Ureter (tissue), 1 donor: ENCODE results near the gene CNOT8. TPM values are rescaled to one million over a fixed set of nuclear protein-coding genes. Genes with fewer than 3 reads are reported as not detected.
"Not testable (repeated sequence)": the region's sequence is repeated elsewhere in the genome, so short reads cannot be mapped to it uniquely, and the experiment has no call there.

Experiments used
- DNase-seq: peaks from one replicate; pipeline ENCODE4 v3.0.0-alpha.2; 2020; ENCODE audit warnings: low spot score
- total RNA-seq: library from RNA; stranded (reverse); gene quantifications from one replicate; pipeline ENCODE4 v1.2.4, GENCODE V29; 2023
- donor health status: DM: yes; HTN: yes; CAD: no.

CNOT8 gene
- total RNA-seq, 1 donor from 2014 or later, result 39.2 TPM

DNA sequence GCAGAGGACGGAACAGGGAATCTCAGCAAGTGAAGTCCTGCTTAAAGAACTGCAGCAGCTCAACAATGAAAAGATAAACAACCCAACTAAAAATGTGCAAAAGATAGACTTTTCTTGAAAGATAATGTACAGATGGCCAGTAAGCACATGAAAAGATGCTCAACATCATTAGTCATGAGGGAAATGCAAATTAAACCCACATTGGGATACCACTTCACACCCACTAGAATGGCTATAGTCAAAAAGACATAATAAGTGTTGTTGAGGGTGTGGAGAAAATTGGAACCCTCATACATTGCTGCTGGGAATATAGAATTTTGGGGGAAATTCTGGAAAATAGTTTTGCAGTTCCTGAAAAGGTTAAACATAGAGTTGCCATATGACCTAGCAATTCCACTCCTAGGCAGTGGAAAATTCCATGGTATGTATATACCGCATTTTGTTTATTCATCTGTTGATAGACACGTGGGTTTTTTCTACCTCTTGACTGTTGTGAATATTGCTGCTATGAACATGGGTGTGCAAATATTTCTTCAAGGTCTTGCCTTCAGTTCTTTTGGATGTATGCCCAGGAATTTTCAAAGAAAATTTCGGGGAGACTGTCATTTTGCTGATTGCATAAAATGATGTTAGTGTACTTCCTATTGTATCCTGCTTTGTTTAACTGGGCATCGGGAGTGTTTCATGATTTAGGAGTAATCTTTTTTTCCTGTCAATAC is 7.2 kb downstream of the CNOT8 start:
- no peak for DNase-seq

DNA sequence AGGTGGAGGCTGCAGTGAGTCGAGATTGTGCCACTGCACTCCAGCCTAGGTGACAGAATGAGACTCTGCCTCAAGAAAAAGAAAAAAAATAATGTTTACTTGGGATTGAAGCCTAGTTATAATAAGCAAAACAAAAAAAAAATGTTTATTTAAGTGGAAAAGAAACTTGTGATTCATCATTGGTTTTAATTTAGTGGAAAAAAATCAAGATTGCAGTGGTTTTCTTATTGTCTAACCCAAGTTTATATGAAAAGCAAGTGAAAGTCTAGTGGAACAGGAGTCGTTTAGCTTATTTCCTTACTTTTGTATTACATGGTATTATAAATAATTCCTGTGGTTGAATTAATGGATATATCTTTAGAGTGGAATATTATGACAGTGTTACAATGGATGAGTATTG is 8.4 kb downstream of the CNOT8 start:
- no peak for DNase-seq

DNA sequence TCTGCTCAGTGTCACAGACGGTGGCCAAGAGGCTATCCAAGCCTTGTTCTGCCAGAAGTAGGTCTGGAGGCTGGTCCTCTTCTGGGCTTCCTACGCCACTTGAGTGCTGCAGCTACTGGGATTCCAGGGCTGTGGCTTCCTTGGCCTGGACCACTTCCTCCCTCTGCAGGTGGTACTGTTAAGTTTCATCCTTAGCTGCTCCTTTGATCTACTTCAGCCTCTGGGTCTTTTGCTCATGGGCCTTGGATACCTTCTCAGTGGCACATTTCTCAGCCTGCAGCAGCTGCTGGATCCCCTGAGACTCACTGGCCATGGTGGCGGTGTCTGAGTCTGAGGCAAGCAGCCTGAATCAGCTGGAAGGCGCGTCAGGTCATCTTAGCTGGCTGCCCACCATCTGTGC is 10.3 kb downstream of the CNOT8 start:
- DNase-seq, result no peak

DNA sequence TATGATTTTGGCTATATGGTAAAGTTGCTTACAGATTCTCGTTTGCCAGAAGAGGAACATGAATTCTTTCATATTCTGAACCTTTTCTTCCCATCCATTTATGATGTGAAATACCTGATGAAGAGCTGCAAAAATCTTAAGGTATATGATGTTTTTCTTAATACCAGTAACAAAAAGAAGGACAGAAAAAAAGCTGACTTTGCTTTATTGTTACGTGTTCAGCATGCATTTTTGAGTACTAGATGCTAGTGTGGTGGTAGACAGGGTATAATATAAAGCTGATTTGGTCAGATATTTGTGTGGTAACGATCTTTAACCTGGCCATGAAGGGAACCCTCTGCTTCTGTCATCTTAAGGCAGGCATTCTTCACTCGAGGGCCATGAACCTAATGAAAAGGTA is 13.3 kb downstream of the CNOT8 start:
- DNase-seq, result no peak

DNA sequence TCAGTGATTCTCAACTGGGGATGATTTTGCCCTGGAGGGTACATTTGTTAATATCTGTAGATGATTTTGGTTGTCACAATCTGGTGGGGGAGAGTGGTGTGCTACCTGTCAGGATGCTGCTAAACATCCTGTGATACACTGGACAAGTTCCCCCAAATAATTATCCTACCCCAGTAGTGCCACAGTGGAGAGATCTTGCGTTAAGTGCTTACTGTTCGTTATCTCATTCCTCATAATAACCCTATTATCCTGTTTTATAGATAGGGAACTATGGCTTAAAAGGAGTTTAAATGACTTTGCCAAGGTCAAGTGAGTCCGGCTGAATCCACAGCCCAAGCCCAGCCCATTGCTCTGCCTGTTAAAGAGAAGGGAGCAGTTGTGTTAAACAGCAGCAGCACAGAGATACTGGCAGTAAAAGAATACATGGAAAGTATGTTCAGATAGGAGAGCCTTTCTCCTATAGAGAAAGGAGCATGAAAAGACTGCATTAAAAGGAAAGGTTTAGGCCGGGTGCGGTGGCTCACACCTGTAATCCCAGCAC is 15.4 kb downstream of the CNOT8 start:
- no peak for DNase-seq

DNA sequence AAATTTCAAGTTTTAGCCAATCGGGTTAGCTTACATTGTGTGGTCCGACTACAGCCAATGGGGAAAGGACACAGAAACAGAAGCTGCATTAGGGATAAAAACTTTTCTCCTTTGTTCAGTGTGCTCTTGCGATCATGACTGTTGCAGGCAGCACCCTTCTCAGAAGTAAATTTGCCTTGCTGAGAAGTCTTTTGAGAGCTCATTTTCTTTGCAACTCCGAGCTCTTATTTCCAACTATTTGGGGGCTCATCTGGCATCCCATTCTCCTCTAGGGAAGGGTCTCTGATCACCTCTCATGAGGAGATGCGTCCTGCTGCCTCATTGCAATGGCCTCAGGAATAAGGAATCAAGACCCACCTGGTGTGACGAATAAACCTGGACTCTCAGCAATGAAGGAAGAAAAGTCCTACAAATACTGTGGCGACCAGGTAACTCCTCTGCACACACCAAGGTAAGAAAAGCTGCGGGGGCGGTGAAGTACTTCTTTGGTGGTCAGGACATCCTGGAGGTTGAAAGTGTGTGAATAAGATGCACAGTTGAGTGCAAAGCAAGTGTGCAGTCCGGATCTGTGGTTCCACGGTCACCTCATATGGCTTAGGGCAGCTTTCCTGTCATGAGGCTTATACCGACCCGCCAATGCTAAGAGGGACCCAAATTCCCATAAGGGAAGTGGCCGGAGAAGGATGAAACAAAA is 20.4 kb downstream of the CNOT8 start:
- DNase-seq, result no peak

DNA sequence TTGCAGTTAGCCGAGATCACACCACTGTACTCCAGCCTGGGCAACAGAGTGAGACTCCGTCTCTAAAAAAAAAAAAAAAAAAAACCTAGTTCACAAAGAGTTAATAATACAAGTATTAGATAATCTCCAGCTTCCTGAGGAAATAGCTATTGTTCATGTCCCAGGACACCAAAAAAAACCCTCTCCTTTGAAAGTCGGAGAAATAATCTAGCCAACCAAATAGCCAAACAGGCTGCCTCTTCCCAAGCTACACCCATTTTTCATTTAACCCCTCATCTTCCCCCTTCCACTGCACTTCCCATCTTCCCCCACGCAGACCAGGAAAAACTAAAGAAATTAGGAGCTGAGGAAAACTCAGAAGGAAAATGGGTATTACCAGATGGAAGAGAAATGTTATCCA is 23.6 kb downstream of the CNOT8 start:
- no peak for DNase-seq

DNA sequence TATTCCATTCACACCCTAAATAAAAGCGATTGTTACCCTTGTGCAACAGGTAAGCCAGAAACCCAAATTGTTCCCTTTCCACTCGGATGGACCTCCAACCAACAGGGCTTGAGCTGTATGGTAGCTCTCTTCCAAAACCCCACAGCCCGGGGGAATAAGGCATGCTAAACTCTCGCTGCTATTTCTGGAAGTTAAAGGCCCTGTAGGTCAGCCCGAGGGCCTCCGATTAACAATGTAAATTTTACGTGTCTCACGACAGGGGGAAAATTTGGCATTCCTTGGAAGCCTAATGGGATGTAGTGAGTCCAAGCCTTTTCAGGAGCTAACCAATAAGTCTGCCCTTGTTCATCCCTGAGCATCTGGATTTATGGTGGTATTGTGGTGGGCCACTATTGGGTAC is 26.0 kb downstream of the CNOT8 start:
- no peak for DNase-seq

DNA sequence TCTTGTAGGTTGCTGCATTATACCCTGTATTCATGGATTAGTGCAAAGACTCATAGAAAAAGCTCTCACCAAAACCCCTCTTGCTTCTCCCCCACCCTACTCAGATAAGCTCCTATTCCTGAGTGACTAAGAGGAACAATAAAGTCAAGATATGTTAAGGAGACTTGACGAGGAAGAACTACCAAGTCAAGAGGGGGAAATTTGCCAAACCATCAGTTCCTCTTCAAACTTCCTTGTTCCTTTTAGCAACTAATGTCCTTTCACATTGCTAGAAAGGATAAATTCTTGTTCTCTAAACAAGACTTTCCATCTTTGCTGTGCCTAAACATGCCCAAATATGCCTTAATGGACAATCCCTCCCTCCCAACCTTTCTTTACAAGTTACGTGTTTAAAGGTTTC is 27.0 kb downstream of the CNOT8 start:
- no peak for DNase-seq

DNA sequence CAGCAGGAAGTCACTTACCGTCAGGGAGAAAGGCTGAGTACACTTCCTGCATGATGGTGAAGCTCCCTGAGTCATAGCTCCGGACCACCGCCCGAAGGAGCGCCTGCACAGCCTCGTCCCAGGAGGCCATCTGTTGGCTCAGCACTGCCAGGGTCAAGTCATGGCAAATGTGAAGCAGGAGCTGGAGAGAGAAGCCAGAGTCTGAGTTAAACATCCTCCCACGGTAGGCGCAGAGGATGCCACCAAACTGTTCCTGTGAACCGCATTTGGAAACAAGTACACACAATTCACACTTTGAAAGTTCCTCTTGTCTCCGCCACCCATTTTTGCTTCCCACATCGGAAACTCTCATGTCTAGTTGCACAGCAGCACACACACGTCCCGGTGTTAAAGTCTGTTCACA is 33.9 kb downstream of the CNOT8 start:
- no peak for DNase-seq

DNA sequence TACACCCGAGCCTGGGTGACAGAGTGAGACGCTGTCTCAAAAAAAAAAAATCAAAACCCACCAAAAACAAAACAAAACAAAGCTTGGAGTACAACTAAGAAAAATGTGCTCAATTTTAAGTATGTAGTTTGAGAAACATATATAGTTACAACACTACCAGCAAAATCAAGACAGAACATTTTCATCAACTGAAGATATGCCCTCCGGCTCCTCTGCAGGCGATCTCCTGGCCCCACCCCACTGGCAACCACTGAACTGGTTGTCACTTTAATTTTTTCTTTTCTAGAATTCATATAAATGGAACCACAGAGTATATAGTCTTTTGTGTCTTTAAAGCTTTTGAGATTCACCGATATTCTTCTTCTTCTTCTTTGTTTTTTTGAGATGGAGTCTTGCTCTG is 35.0 kb downstream of the CNOT8 start:
- DNase-seq, result no peak

DNA sequence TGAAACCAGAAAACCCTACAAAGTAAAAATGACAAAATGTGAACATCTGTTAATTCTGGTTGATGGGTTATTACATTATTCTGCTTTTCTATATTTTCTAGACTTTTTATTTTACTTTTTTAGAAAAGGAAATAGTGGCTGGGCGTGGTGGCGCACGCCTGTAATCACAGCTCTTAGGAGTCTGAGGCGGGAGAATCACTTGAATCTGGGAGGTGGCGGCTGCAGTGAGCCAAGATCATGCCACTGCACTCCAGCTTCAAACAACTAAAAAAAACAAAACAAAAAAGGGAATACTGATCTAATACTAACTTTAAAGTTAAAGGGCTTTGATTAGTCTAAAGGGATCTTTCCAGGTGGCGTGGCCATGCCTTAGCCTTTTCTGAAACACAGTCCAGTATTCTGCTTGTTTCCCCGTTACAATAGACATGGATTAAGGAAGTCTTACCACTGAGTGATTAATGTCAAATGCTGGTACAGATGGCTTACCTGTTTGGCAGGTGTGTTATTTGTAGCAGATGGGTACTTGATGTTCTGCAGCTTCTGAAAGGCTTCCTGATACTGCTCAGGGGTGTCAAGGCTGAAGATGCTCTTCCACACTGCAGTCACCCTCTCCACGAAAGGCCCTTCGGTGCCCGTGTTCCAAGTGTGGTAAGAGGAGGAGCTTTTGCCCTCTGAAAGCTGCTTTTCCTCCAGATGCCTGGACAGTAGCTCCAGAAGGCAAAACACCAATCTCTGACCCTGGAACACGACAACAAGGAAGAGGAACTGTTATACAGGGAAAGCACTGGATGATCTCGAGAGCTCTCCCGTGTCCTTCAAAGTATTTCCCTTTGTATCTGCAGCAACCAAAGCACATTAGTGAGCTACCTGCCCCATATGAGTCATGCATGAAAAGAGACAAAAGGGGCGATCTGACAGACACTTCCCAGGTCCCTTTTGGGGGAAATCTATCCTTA is 37.5 kb downstream of the CNOT8 start:
- no peak for DNase-seq

DNA sequence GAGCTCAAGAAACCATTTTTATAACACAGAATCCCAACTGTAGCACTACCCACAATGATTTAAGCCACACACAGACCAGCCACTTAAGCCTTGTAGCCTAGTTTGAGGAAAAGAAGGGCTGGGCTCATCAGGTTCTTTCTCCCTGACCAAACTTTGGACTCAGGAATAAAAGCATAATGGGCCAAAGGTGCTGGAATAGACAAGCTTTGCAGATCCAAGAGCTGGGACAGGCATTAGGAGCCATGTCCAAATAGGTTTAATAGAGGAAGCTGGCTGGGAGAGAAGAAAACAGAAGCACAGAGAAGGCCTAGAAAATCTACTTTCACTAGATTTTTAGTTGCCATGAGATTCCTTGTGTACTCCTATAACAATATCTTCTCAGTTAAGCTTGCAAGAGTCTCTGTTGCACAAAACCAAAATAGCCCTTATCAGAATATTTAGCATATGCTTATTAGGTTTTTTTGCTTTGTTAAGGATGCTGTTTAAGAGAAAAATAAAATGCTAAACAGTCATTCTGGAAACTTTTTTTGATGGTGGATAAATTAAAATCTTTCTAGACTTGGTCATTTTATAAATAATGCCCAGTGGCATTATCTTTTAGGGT is 38.2 kb downstream of the CNOT8 start:
- no peak for DNase-seq

DNA sequence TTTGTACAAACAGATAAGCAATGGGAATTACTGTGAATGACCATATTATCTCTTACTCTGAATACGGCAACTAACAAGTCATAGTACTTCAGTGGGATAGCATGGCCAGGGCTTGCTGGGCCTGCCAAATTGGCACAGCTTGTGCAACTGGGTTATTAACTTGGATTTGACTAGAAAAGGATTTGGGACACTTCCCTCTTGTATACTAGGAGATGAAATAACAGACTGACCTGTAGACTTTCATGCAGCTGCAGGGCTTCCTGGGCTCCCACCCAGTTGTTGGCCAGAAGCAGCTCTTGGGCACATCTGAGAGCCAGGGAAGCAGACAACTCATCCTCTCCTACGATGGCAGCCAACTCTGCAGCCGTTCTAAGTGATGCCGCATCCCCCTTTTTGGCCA is 39.8 kb downstream of the CNOT8 start:
- no peak for DNase-seq

DNA sequence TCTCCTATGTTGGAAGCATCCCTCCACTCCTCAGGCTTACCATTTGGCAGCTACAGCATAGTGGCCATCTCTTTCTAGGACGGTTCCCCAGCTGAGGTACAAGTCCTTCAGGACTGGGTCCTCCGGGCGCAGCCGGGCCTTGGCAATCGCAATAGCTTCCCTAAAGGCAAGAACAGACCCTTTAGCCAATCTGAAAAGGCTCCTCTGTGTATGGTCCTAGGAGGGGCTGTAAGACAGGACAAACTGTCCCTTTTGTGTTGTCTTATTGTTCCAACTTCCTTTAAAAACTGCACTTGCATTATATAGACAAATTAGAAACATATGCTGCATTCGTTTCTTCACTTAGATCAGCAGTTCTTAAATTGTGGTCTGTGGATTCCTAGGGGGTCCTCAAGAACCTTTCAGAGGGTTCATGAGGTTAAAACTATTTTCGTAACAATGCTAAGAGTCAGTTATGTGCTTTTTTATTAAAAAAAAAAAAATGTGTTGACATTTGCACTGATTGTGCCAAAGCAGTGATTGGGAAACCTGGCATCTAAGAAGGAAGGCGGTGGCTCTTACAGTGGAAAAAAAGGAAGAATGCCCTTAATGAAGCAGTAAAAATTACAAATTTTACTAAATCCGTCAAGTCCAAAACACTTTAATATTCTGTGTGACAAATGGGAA is 40.9 kb downstream of the CNOT8 start:
- no peak for DNase-seq

DNA sequence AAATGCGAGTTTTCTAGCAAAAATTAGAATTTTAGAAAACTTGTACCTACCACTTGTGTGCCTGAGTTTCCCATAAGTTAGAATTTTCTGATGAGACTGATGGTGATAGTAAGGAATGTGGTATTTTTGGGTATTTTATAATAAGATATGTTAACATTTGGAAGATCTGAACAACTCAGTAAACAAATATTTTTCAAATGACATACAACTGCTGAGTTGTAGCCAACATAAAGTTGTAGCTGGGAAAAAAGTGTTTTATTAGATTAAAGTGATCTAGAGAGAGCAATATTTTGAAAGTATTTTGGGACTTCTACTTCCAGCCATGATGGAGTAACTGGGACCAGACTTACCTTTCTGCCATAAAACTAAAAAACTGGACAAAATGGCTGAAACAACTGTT is 41.6 kb downstream of the CNOT8 start:
- no peak for DNase-seq

DNA sequence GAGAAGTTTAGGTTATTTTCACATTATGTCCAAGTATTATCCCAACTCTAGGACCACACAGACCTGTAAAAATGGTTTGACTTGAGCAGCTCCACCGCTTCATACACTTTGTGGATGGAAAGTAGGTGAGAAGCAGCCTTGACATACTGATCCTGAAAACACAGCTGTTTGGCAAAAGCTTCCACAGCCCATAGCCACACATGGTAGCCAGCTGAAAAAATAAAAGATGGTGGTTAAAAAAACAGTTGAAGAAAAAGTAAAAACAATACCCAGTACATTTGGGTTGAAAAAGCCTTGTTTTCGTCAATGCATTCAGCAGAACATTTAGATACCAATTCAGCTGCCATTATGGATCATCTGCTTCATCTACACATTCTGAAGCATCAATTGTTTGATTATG is 42.8 kb downstream of the CNOT8 start:
- no peak for DNase-seq

DNA sequence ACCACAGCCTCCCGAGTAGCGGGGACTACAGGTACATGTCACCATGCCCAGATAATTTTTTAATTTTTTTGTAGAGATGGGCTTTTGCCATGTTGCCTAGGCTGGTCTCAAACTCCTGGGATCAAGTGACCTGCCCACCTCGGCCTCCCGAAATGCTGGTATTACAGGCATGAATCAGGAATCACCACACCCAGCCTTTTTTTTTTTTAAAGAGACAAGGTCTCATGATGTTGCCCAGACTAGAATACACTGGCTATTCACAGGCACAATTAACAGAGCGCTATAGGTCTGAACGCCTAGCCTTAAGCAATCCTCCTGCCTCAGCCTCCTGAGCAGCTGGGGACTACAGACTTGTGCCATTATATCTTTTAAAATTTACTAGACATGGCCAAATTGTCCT is 43.5 kb downstream of the CNOT8 start:
- no peak for DNase-seq

DNA sequence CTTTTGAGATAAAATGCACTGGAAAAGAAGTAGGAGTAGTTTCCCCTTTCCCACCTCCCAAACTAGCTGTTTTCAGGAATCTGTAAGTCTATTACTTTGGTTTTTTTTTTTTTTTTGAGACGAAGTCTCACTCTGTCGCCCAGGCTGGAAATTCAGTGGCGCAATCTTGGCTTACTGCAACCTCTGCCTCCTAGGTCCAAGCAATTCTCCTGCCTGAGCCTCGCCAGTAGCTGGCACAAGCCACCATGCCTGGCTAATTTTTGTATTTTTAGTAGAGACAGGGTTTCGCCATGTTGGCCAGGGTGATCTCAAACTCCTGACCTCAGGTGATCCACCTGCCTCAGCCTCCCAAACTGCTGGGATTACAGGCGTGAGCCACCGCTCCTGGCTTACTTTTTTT is 47.2 kb downstream of the CNOT8 start:
- DNase-seq, result not testable (repeated sequence)

DNA sequence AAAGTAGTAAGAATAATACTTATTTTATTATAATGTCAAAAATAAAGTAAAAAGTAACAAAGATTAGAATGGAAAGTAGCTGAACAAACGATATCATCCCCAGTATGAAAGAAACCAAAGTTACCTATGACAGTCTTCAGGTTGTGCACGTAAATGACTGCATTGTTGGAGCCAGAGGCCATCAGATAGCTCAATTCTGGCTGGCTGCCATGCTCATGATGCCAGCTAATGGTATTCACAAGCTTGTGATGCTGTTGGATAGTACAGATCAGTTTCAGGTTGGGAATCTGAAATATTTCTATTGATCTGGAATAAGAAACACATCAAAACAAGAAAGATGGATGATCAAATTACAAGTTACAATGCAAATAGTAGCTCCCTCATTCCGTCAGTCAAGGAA is 58.4 kb downstream of the CNOT8 start:
- DNase-seq, result no peak

DNA sequence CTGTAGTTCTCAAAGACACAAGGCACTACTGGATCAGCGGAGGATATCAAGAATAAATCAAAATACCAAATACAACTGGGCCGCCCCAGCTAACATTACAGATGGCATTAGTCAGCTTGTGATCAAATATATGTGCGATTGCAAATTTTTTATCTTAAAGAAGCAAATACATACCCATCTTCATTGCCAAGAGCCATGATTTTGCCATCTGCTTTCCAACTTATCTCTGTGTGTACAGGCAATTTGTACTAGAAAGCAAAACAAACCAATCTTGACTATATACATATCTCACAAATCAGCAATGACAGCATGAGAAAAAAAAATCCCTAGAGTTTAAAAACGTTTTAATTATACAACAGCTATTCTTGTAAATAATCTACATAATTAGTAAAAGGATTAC is 59.3 kb downstream of the CNOT8 start:
- DNase-seq, result no peak
